ENCODE results near the gene STK17B. TPM values are rescaled to one million over a fixed set of nuclear protein-coding genes. Genes with fewer than 3 reads are reported as not detected.

STK17B gene
- total RNA-seq, 1 experiment from 2014 or later = 58.0 TPM

DNA sequence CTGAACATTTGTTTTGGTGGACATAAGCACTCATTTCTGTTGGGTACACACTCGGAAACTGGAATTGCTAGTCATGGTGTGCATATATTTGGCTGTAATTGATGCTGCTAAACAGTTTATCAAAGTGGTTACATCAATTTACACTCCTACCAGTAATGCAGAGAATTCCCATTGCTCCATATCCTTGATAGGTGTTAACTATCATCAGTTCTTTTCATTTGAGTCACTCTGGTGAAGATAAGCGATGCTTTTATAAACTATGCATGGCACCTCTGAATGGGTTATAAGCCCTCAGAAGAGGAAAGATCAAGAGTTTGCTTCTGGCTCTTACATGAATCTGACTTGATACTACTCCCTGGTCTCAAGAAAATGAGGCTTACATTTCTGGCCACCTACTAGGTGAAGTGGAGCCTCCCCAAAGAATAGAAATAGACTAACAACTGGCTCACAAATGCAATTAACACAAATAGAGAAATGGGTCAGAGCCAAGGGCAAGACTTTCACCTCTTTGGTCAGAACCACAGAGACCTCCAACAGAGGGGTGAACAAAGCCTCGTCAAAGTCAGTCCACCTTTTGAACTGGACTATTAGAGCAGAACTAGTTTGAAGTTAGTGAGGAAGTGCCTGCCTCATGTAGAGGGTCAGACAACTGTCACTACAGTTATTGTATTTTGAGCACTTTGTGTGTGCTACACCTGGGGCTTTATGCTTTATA, 15.0 kb upstream of the STK17B start:
- Mint-ChIP-seq H3K9me3 (ENCODE audit: unreplicated experiment) (no peaks in the 10 kb centered on the region), H3K4me1 (ENCODE audit: low read depth, unreplicated experiment) (no peaks in the 10 kb centered on the region), H3K27me3 (ENCODE audit: insufficient read depth, unreplicated experiment) (no peaks in the 10 kb centered on the region), H3K36me3 (ENCODE audit: insufficient read depth, unreplicated experiment) (no peaks in the 10 kb centered on the region), H3K27ac (ENCODE audit: unreplicated experiment) (no peak overlapping the region), H3K4me3 (ENCODE audit: unreplicated experiment) (no peak overlapping the region)
- H3K9me3 ChIP-seq = no peaks in the 10 kb centered on the region
- DNase-seq = no peak
- intact Hi-C loops (cut with micrococcal nuclease; ENCODE audit: unreplicated experiment) = no loop called here
- ChIA-PET POLR2A (no interaction called here), CTCF (no interaction called here)
- no TSS peak for BruUV-seq (replicated peaks)
- TF ChIP-seq, protein P1, sequence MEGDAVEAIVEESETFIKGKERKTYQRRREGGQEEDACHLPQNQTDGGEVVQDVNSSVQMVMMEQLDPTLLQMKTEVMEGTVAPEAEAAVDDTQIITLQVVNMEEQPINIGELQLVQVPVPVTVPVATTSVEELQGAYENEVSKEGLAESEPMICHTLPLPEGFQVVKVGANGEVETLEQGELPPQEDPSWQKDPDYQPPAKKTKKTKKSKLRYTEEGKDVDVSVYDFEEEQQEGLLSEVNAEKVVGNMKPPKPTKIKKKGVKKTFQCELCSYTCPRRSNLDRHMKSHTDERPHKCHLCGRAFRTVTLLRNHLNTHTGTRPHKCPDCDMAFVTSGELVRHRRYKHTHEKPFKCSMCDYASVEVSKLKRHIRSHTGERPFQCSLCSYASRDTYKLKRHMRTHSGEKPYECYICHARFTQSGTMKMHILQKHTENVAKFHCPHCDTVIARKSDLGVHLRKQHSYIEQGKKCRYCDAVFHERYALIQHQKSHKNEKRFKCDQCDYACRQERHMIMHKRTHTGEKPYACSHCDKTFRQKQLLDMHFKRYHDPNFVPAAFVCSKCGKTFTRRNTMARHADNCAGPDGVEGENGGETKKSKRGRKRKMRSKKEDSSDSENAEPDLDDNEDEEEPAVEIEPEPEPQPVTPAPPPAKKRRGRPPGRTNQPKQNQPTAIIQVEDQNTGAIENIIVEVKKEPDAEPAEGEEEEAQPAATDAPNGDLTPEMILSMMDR (IDR thresholded peaks at IDR 0.05; ENCODE audit: insufficient read depth in 1 of 2, low read depth in 1 of 2, low read length in 1 of 2, severe bottlenecking in 1 of 2, unreplicated experiment in 1 of 2) = no peak
- no peaks in the 10 kb centered on the region for H3K36me3 ChIP-seq (ENCODE audit: control insufficient read depth, insufficient read depth, low read length)
- no peak overlapping the region for H3K4me3 ChIP-seq (ENCODE audit: low read depth, low read length)
- no peaks in the 10 kb centered on the region for H3K4me1 ChIP-seq
- H3K27me3 ChIP-seq (replicated peaks; ENCODE audit: control insufficient read depth, insufficient read depth, low read length) = no peaks in the 10 kb centered on the region

DNA sequence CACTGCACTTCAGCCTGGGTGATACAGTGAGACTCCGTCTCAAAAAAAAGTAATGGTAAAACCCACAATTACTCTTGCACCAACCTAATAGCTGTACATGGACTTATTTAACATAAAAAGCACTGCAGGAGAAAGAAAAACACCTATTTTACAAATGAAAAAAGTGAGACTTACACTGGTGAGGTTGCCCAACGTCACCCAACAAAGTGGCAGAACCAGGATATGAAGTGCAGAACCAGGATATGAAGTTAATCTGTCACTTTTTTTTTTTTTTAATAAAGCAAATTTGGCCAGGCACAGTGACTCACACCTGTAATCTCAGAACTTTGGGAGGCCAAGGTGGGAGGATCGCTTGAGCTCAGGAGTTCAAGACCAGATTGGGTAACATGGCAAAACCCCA, 13.5 kb upstream of the STK17B start:
- BruUV-seq (replicated peaks) = no TSS peak
- Histone ChIP-seq H3K4me1 (no peaks in the 10 kb centered on the region), H3K4me3 (ENCODE audit: low read depth, low read length) (no peak overlapping the region), H3K9me3 (no peaks in the 10 kb centered on the region), H3K36me3 (ENCODE audit: control insufficient read depth, insufficient read depth, low read length) (no peaks in the 10 kb centered on the region), H3K27me3 (replicated peaks; ENCODE audit: control insufficient read depth, insufficient read depth, low read length) (no peaks in the 10 kb centered on the region)
- Mint-ChIP-seq H3K4me3 (ENCODE audit: unreplicated experiment) (no peak overlapping the region), H3K36me3 (ENCODE audit: insufficient read depth, unreplicated experiment) (no peaks in the 10 kb centered on the region), H3K9me3 (ENCODE audit: unreplicated experiment) (no peaks in the 10 kb centered on the region), H3K27me3 (ENCODE audit: insufficient read depth, unreplicated experiment) (no peaks in the 10 kb centered on the region), H3K27ac (ENCODE audit: unreplicated experiment) (no peak overlapping the region), H3K4me1 (ENCODE audit: low read depth, unreplicated experiment) (no peaks in the 10 kb centered on the region)
- ChIA-PET CTCF (no interaction called here), POLR2A (no interaction called here)
- intact Hi-C loops (cut with micrococcal nuclease; ENCODE audit: unreplicated experiment) = no loop called here
- TF ChIP-seq, protein P1 (IDR thresholded peaks at IDR 0.05; ENCODE audit: insufficient read depth in 1 of 2, low read depth in 1 of 2, low read length in 1 of 2, severe bottlenecking in 1 of 2, unreplicated experiment in 1 of 2) = no peak
- no peak for DNase-seq

DNA sequence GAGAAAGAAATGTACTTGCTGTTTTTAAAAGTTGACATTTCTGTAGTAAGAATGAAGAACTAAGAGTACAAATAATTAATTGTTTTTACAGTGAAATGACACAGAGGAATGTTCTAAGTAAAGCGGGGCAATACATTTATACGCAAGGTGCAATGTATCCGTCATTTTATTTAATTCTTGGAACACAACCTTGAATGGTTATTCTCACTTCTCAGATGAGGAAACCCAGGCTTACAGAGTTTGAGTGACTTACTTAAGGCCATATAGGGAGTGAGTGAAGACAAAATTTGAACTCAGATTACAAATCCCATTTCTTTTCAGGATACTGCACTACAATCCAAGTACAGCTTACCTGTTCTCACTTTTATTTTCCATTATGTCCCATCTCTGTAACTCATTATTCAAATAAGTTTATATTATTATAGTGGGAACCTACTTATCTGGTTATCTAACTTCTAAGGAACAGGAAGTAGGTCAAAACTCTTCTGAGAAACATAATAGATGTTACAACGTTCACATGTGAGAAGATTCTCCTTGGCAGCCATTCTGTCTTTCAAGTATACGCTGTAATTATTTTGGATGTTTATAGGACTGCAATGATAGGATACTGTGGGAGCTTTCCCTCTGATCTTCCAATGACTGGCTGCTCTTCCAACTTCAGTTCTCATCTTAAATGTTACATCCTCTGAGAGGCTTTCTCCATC, 12.3 kb upstream of the STK17B start:
- no peaks in the 10 kb centered on the region for H3K36me3 ChIP-seq (ENCODE audit: control insufficient read depth, insufficient read depth, low read length)
- H3K4me3 ChIP-seq (ENCODE audit: low read depth, low read length) = no peak overlapping the region
- Mint-ChIP-seq H3K9me3 (ENCODE audit: unreplicated experiment) (no peaks in the 10 kb centered on the region), H3K4me3 (ENCODE audit: unreplicated experiment) (no peak overlapping the region), H3K36me3 (ENCODE audit: insufficient read depth, unreplicated experiment) (no peaks in the 10 kb centered on the region), H3K27me3 (ENCODE audit: insufficient read depth, unreplicated experiment) (no peaks in the 10 kb centered on the region), H3K27ac (ENCODE audit: unreplicated experiment) (no peak overlapping the region), H3K4me1 (ENCODE audit: low read depth, unreplicated experiment) (no peaks in the 10 kb centered on the region)
- H3K4me1 ChIP-seq = no peaks in the 10 kb centered on the region
- BruUV-seq (replicated peaks) = no TSS peak
- POLR2A ChIA-PET = no interaction called here
- intact Hi-C loops (cut with micrococcal nuclease; ENCODE audit: unreplicated experiment) = no loop called here
- H3K9me3 ChIP-seq = no peaks in the 10 kb centered on the region
- no peak for DNase-seq
- no peaks in the 10 kb centered on the region for H3K27me3 ChIP-seq (replicated peaks; ENCODE audit: control insufficient read depth, insufficient read depth, low read length)
- TF ChIP-seq, protein P1 (IDR thresholded peaks at IDR 0.05; ENCODE audit: insufficient read depth in 1 of 2, low read depth in 1 of 2, low read length in 1 of 2, severe bottlenecking in 1 of 2, unreplicated experiment in 1 of 2) = no peak
- CTCF ChIA-PET = no interaction called here
